ENCODE measurements around the gene PPAN.

Gene PPAN

DNA sequence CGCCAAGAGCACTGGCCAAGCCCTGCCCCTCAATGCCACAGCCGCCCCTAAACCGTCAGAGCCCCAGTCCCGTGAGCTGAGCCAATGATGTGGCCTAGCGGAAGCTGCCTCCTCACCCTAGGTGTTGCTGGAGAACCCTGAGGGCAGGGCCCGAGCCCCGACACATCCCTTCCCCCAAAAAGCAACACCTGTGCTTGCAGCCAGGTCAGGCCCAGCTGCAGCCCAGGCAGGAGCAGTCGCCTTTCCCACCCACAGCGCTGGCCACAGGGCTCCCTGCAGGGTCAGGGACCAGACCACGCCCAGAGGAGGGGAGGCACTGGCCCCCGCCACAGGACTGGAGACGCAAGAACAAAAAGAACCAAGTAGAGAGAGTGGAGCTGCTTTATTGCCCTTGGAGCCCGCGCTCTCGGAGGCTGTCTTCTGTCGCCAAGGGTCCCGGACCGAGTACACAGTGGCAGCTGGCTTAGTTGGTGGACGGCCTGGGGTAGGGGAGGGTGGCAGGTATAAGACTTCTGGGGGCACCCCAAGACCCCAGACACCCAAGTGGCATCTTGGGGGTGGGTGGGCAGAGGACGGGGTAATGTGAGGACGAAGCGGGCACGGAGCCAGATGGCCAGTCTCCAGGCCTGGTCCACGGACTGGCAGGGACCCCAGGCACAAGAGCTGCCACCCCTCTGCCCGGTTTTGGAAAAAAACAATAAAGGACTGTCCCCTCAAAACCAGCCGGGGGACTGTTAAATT lies 8.7 kb downstream of the PPAN start:
- DNase-seq (ENCODE audit: low spot score): no peak

DNA sequence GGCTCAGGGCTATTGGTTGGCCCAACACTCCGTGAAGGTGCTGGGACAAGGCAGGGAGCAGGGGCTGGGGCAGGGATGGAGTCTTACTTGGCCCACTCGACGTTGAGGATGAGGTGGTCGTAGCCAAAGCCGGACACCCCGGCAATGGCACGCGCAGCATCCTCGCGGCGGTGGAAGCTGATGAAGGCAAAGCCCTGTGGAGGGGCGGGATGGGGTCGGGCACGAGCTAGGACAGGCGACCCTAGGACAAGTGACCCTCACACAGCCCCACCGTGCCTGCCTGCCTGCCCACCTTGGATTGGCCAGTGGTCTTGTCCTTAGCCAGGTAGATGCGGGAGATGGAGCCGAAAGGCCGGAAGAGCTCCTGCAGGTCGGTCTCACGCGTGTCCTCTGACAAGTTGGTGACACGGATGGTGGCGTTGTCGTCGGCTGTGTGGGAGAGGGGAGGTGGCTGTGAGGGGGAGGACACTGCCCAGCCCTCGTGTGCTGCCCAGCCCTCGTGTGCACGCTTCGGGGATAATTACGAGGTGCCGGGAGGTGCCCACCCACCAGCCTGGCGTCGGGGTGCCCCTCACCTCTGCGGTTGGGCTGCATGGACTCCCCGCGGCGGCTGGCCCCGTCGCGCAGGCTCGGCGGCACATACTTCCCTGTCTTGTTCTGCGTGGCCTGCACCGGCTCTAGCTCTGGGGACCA lies 9.4 kb downstream of the PPAN start:
- DNase-seq (ENCODE audit: low spot score): no peak

DNA sequence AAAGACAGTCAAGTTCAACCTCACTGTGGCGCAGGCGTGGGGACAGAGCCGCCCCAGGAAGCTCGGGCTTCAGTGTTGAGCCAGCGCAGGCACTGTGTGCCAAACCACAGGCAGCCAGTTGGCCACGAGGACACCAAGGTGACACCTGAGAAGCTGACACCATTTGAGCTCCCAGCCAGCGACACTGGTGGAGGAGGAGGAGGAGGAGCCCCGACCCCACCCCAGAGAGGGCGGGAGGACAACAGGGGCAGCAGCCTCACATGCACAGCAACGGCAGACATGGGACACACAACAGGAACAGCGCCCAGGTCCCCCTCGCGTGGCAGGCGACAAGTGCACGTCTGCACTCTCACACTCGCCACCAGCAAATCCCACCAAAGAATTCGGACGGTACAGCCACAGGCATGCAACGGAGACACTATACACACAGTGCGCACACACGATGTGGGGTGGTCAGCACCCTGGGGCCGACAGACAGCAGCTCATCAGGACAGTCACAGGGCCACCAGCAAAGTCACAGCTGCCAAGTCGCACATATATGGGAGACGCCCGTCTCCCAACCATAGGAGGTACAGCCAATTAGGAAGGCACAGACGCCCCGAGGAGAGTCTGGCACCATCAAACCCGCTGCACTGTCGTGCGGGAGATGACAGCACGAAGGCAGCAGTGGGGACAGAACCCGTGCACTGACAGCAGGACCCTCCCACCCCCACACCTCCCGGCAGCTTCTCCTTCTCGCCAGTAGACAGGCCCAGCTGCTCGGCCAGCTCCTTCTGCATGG lies 10.1 kb downstream of the PPAN start:
- no peak for DNase-seq (ENCODE audit: low spot score)

DNA sequence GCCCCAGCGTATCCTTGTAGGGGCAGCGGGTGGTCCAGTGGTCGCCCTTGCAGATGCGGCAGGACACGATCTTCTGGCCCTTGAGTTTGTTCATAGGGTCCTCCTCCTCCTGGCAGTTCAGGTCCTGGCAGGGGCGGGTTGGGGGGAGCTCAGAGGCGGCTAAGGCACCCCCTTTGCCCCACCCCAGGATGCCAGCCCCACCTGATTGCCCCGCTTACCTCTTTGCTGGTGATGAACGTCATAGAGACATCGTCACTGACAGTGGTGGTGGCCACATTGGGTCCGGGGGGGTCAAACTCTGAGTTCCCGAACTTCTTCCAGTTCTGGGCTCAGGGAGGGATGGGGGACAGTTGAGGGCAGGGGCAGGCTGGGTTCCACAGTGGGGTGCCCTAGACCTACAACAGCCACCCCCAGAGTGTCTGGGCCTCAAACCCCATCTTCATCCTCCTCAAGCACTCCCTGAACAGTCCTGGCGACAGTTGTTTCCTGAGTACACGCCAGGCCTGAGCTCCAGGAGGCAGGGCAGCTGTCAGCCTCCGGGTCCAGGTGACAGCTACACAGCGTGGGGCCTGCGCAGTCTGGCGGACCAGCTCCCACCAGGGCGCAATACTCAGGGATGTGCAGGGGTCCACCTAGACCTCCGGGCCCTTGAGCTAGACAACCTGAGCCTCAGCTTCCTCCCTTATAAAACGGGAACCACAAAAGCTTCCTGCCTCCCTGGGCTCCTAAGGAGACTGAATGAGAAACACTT lies 10.9 kb downstream of the PPAN start:
- no peak for DNase-seq (ENCODE audit: low spot score)

DNA sequence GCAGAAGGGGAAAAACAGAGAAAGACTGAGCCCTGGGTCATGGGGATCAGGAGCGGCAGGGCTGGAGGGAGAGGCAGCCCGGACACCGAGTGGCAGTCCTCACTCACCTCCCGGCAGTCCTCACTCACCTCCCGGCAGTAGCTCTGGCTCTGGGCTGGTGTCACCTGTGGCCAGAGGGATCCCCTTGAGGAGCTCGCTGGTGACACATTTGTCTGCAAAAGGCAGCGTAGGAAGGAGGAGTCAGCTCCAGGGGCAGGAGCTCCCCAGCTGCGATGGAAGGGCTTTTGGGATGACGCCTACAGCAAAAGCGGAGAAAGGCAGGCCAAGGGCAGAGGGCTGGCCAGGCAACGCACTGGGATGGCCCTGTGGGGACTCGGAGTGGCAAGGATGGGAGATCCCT lies 12.8 kb downstream of the PPAN start:
- DNase-seq (ENCODE audit: low spot score): no peak

DNA sequence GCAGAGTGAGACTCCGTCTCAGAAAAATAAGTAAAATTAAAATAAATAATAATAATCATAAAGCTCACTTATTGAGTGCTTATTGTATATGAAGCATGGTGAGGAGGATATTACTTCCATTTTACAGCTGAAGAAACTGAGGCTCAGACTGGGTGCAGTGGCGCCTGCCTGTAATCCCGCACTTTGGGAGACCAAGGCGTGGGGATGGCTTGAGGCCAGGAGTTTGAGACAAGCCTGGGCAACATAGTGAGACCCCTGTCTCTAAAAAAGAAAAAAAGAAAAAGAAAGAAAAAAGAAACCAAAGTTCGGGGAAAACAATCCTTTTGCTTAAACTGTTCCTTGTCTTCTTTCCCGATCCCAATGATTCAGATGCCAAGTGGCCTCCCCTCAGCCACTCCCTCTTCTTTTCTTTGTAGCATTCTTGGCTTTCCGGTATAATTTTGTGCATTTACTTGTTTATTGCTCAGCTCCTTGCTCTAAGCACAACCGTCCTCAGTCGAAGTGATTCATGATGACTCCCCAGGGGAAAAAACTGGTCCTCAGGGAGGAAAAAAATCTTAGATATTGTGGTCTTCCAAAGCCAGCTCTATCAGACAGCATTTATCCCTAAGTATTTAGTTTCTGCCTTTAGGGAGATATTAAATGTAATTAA lies 14.5 kb downstream of the PPAN start:
- no peak for DNase-seq (ENCODE audit: low spot score)

DNA sequence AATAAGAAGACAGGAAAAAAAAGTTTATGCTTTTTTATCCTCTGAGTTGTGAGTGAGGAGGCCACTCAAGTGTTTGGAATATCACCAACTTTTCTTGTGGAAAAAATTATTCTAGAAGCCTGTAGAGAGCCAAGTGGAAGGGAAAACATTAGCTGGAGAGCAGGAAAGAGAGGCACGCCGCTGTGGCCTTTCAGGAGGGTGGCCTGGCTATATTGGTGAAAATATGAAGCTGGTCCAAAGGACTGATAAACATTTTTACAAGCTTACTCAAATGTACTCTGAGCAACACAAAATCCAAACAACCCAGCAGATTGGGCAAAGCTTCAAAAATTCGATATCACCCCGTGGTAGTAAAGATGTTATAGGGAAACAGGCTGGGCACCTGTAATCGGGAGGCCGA lies 15.9 kb downstream of the PPAN start:
- no peak for DNase-seq (ENCODE audit: low spot score)

DNA sequence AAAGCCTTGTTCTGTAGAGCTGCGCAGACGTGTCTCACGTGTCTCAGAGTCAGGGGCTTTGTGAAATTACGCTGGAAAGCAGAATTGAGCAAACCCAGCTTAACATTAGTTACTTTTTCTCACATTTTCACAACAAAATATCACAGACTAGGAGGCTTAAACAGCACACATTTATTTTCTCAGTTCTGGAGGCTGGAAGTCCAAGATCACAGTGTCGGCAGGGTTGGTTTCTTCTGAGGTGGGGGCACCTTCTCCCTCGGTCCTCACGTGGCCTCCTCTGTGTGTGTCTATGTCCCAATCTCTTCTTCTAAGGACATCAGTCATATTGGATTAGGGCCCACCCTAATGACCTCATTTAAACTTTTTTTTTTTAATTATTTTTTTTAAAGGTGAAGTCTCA lies 18.3 kb downstream of the PPAN start:
- no peak for DNase-seq (ENCODE audit: low spot score)

DNA sequence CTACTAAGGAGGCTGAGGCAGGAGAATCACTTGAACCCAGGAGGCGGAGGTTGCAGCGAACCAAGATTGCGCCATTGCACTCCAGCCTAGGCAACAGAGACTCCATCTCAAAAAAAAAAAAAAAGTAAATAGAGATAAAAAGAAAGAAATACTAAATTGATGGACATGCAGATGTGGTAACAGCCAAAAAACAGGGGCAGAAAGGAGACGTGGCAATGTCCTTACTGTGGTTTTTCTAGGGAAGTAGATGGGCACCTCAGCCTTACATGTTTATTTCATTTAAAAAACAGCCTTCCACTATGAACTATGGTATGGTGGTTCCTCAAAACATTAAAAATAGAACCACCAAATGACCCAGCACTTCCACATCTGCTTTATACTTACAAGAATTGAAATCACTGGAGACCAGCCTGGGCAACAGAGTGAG lies 20.1 kb downstream of the PPAN start:
- no peak for DNase-seq (ENCODE audit: low spot score)

DNA sequence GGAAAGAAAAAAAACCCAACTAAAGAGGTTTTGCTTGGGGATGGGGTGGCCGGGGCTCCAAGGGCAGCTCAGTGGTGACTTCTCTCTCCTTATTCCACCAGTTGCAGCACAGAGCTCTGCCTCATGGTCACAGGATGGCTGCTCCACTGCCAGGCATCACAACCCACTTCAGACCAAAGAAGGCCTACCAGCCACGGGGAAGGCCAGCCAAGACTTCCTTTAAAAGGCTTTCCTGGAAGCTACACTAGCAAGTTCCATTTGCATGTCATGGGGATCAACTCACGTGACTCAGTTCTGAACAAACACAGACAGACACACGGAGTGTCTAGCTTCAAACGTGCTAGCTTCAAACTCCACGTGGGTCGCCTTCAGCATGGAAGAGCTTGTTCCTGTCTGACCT lies 26.7 kb downstream of the PPAN start:
- no peak for DNase-seq (ENCODE audit: low spot score)

DNA sequence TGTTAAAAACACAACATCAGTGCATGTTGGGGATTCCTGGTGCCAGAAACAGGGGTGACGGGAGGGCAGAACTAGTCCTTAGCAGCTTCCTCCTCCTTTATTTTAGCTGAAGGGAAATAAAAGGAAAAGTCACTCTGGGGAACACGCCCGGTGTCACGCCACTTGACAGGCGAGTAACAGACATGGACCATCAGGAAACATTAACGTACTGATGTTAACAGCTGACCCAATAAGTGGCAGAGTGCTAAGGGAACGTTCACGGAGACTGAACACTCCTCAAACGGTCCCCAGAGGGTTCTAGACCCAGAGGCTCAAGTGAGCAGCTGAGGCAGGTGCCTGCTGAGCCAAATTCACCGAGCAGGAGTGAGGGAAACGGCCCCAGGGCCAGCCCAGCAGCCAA lies 27.4 kb downstream of the PPAN start:
- no peak for DNase-seq (ENCODE audit: low spot score)

DNA sequence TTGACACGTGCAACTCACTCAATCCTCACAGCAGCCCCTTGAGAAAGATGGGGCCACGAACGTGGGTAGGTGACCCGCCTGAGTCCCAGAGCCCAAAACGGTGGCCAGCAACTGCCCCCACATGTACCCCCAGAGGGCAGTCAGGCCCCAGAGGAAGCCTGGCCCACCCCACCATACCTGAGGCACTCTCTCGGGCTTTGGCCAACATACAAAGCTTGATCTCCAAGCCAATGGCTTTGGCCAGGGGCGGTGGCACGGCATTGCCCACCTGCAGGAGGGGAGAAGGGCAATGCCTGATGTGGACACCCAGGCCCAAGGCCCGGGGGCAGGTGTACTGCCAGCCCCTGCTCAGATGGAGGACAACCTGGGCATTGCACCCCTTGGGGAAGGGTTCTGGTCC lies 27.9 kb downstream of the PPAN start:
- no peak for DNase-seq (ENCODE audit: low spot score)

DNA sequence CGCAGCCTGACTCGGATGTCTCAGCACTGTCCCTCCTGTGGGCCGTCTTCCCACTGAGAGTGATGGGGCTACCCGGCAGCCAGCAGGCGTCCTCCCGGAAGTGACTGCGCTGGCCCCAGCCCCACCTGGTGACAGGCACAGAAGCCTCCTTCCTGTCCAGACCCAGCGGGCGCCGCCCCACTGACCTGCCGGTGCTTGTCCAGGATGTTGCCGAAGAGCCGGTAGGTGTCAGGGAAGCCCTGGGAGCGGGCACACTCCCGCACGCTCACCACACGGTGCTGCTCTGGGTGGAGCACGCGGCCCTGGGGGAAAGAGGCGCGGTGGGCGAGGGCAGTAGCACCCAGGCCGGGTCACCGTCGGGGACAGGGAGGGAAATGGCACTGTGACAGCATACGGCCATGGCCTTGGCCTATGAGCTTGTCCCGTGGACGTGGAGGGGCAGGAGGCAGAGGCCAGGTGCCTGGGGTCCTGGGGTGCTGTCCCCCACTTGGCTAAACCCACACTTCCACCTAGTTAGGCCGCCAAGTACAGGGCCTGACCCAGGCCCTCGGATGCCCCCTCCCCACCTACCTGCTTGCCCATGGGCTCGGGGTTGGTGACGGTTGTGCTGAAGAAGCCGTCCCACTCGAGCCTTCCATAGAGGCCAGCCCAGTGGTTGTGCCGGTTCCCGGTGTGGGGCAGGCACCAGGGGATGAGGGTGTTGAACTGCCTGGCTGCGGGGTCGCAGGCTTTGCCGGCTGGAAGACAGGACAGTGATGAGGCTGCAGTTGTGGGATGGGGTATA lies 29.6 kb downstream of the PPAN start:
- no peak for DNase-seq (ENCODE audit: low spot score)

DNA sequence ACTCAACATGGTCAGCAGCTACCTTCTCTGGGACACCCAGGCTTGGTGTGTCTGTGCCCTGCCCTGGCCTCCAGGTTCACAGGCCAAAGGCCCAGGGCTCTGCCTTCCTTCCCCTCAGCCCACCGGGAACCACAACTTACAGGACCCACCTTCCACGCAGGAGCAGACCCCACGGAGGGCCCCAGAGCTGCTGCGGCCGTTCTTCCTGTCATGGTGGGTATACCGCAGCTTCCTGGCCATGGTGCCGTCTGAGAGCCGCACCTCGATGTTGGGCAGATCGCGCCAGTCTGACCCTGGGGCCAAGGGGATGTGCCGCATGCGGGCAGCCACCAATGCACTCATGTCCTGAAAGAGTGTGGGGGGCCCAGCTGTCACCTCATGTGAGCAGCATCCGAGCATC lies 30.8 kb downstream of the PPAN start:
- DNase-seq (ENCODE audit: low spot score): no peak

DNA sequence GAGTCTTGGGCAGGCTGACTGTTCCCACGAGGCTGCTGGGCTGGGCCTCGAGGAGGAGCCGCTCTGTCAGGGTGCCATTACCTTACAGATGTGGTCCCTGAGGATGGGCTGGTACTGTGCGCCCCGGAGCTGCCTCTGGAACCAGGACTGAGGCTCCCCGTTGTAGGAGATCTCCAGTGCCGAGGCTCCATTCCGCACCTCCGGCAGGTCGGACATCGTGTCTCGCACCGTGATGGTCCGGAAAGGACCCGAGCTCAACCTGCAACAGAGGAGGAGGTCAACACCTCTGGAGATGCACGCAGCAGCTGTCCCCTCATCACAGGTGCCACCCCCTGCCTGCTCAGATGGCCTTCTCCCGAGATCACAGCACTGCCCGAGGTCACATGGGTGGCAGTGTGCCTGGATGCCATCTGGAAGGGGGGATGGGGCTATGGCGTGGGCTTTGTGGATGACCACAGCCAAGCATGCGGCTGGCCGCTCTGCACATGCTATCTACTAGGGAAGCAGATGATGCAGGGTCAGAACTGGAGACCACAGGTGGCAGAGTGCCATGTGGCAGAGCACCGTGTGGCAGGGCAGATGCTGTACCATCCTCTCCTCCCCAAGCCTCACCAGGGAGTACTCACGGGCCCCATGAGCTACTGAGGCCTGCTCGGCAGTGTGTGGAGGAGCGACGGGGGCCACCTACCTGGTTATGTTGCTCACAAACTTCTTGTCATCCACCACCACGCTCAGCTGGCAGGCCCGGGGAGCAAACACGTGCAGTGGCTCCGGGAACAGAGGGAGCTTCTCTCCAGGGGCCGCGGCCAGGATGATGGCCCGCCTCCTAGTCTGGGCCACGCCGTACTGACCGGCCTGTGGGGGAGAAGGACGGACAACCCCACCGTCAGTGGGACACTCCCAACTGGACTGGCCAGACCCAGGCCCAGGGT lies 31.9 kb downstream of the PPAN start:
- no peak for DNase-seq (ENCODE audit: low spot score)

DNA sequence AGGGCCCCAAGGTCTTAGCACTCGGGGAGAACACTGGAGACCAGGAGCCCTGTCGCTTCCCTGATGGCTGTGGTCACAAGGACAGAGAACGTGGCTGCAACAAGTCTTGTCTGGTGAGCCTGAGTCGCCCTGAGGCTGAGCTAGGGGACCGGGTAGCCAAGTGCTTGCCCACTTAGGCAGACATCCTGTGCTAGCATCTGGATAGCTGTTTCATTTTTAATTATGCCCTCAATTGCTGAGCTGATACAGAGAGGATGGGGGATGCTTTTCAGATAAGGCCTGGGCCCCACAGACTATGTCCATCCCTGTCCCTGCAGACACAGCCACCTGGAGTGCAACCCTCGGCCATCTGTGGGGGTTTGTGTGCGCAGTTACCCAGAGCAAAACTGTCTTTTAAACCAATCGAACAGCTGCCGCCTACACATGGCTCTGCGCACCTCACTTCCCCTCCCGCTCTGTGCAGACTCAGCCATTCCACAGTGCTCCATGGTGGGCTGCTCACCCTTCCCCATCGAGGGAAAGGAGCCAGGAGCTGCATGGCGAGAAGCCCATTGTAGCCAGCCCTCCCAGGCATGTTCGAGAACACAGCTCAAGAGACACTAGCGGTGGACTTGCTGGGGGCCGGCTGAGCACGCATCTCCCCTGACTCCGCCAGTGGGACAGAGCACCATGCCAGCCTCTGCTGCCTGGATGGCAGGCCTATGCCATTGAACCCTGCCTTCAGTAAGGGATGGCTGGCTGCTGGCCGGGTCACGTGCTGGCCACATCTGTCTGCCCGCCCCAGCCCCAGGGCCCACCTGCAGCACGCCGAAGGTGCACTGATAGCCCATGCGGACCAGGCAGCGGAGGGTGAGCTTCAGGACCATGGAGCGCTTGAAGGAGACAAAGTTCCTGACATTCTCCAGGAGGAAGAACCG lies 33.0 kb downstream of the PPAN start:
- no peak for DNase-seq (ENCODE audit: low spot score)

DNA sequence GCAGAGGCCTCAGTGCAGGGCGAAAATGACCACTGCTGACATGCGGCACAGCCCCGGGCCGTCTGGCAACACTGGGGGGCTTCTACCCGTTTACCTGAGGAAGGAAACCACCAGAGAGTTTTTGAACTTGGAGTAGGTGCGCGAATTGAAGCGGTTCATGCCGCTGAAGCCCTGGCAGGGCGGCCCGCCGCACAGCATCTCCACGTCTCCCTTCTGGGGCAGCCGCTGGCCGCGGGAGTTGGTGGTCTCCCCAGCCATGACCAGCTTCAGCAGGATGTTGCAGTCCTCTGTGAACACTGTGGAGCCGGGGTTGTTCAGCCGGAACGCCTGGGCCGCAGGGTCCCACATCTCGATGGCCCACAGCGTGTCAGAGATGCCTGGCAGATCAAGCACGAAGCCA lies 33.8 kb downstream of the PPAN start:
- DNase-seq (ENCODE audit: low spot score): no peak

DNA sequence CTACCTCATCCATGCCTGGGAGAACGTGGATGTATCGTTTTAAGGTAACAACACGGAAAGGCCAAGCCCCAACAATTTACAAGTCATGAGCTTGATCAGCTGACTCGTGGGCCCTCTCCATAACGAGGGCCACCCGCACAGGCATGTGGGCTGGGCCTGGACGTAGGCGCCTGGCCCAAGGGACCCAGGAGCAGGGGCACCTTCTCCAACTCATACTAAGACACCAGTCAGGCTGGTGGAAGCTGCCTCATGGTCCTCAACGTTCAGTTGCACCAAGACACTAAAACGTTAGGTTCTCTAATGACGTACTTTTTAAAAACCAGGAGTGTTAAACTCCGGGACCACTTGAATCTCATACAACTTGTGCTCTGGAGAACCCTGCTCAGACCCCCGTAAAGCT lies 35.3 kb downstream of the PPAN start:
- no peak for DNase-seq (ENCODE audit: low spot score)

DNA sequence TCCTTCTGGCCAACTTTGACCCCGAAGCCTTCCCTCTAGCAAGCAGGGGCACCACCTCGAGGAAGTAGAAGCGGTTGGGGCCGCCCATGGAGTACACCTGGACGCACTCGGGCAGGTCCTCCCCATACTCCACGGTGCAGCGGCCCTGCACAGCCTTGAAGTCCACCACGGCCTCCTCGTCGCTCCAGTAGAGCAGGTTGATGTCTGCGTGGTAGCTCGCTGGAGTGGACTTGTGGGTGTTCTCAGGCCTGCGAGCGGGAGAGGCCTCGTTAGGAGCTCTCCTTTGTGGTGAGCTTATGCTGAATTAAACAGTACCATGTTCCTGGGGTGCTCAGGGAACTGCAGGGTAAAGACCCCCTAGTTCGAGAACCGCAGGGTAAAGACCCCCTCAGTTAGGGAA lies 35.8 kb downstream of the PPAN start:
- DNase-seq (ENCODE audit: low spot score): no peak
